Measurements from ENCODE around the gene MPST. TPM values are rescaled to one million over a fixed set of nuclear protein-coding genes. Genes with fewer than 3 reads are reported as not detected.

Gene MPST
- total RNA-seq, 1 donor from 2014 or later = 19.5 TPM

DNA sequence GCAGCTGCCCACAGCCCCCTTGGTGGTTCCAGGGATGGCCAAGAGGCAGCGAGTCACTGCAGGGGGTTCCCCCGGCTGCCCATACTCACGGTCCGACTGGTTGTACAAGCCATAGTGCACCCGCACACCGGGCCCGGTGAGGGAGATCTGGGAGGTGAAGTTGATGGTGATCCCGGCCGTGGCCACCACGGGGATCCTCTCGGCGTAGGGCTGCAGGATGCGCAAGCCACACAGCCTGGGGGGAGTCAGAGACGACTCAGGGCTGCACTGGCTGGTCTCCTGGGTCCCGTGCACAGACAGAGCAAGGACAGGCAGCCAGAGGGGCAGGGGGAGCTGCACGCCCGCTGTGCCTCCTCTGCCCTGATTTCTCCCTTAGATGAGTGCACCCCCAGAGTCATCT, 55.5 kb downstream of the MPST start:
- intact Hi-C loops (cut with micrococcal nuclease) = no loop called here

DNA sequence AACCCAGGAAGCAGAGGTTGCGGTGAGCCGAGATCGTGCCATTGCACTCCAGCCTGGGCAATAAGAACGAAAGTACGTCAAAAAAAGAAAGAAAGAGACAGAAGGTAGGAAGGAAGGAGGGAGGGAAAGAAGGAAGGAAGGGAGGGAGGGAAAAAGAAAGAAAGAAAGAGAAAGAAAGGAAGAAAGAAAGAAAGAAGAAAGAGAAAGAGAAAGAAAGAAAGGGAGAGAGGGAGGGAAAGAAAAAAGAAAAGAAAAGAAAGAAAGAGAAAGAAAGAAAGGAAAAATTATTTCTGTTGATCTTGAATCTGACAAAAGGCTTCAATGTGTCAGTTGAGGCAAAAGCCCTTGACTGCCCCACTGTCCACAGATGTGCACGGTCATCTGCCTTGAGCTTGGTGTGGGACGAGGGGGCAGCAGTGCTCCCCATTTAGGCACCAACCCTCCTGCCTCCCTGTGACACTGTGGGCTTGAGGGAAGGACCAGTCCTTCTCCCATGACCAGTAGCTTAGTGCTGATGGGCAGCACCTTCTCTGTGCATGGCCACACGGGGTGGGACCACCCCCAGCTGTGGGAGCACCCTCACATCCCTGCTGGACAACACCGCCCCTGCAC, 56.4 kb downstream of the MPST start:
- intact Hi-C loops (cut with micrococcal nuclease) = no loop called here

GRCh38 chr22:37077802-37078448, 58.4 kb downstream of the MPST start:
- intact Hi-C loops (cut with micrococcal nuclease) = loop anchor here (1.0 kb wide), 4 partner anchors 84 to 141 kb away; no protein-coding TSS in a partner anchor

DNA sequence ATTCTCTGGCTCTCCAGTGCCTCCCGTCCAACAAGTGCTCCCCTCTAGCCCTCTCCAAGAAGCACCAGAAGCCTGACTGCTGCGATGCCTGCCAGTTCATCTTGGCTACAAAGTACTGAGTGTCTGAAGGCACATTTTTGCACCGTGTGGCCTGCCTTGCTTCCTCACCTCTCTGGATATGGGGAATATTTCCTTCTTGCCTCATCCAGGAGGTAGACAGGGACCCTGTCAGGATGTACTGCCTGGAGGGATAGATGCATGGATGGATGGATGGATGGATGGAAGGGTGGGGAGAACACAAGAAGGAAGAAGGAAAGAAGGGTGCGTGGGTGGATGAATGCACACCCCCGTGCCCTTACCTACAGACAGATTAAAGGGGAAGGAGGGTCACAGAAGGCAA, 59.6 kb downstream of the MPST start:
- intact Hi-C loops (cut with micrococcal nuclease) = loop anchor here (1.0 kb wide), 7 partner anchors 28 to 378 kb away; partner anchors contain the start of genes IFT27, IL2RB and KCTD17

Other genes starting within 250 kb of the MPST start
- gene IFT27, start 243.6 kb upstream of the MPST start, total RNA-seq = 28.0 and 28.4 TPM in 2 replicates
- not detected in 2 replicates for gene PVALB, start 202.7 kb upstream of the MPST start, total RNA-seq
- 66.5 and 70.4 TPM in 2 replicates for gene NCF4, start 158.7 kb upstream of the MPST start, total RNA-seq
- 37.5 and 40.1 TPM in 2 replicates for gene CSF2RB, start 106.1 kb upstream of the MPST start, total RNA-seq
- gene TST, start 295 bp upstream of the MPST start, total RNA-seq = 7.0 and 9.5 TPM in 2 replicates
- 51.1 and 55.3 TPM in 2 replicates for gene KCTD17, start 32.0 kb downstream of the MPST start, total RNA-seq
- 2.7 and 3.4 TPM in 2 replicates for gene TMPRSS6, start 90.0 kb downstream of the MPST start, total RNA-seq
- 269 and 282 TPM in 2 replicates for gene IL2RB, start 130.2 kb downstream of the MPST start, total RNA-seq
- gene C1QTNF6, start 168.5 kb downstream of the MPST start, total RNA-seq = 7.0 and 7.7 TPM in 2 replicates
- 4.3 and 4.5 TPM in 2 replicates for gene SSTR3, start 192.7 kb downstream of the MPST start, total RNA-seq
- 978 and 990 TPM in 2 replicates for gene RAC2, start 224.5 kb downstream of the MPST start, total RNA-seq

Data from T-helper 1 cell treated with Interleukin-12 subunit alpha and Interleukin-12 subunit beta and Interleukin-4 antibody, amounts not matched to agents 30 ng/mL and 1 ng/mL, for 36 hours (primary cell).